ENCODE measurements around the gene PTTG1IP. TPM values are rescaled to one million over a fixed set of nuclear protein-coding genes. Genes with fewer than 3 reads are reported as not detected.

Gene PTTG1IP
- total RNA-seq, 3 donors from 2014 or later (not counting 1 experiment from before 2014, with no cell fraction given) = 96.8 to 144 (median 126) TPM

DNA sequence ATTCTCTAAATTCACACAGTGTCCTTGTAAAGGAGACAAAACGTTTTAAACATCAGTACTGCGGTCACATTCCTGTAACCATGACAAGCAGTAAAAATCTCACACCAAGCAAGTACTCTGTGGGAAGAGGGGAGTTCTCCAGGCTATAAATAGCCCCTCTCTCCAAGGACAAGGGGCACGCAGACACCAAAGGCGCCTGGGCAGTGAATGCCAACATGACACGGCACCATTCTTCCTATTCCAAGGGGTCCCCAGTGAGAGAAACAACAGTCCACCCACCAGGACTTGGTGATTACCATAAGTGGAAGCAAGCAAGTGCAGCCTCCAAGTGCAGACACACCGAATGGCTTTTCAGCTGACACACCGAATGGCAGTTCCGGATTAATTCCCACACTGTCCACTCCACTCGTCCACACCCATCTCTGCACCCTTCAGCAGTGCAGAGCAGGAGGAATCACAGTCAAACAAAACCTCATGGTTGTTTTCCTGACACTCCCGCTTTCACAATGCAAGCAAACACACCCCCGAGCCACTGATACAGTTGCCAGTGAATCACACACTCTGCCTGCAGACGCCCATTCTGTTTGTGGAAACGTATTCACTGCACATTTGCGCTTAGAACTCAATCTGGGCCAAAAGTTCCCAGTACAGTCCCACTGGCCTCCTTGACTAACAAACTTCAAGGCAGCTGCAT lies 1.8 kb downstream of the PTTG1IP start:
- Mint-ChIP-seq H3K27ac (peak overlapping the region; percentile 92 to 93), H3K4me3 (peak overlapping the region; percentile 94), H3K9me3 (no peaks in the 10 kb centered on the region), H3K36me3 (no peaks in the 10 kb centered on the region), H3K27me3 (ENCODE audit: low read depth in 2 of 2) (no peaks in the 10 kb centered on the region), H3K4me1 (peaks cover 65 to 69% of the 10 kb centered on the region in 2 donors)
- DNase-seq (peak in 1 of 2 donors; percentile 47), ATAC-seq (no peak)
- intact Hi-C loops (cut with micrococcal nuclease) = no loop called here
- no peak overlapping the region for H3K27ac ChIP-seq (ENCODE audit: low read length)
- WGBS (ENCODE audit: insufficient coverage) = 40% methylated on average over 12 of the region's 14 CpGs
- no peaks in the 10 kb centered on the region for H3K27me3 ChIP-seq (ENCODE audit: control insufficient read depth, insufficient read depth, low read length)
- H3K9me3 ChIP-seq (ENCODE audit: control insufficient read depth, insufficient read depth, low read length) = no peaks in the 10 kb centered on the region
- peaks cover 3% of the 10 kb centered on the region for H3K36me3 ChIP-seq (ENCODE audit: control insufficient read depth, insufficient read depth, low read length)
- TF ChIP-seq, protein P1, sequence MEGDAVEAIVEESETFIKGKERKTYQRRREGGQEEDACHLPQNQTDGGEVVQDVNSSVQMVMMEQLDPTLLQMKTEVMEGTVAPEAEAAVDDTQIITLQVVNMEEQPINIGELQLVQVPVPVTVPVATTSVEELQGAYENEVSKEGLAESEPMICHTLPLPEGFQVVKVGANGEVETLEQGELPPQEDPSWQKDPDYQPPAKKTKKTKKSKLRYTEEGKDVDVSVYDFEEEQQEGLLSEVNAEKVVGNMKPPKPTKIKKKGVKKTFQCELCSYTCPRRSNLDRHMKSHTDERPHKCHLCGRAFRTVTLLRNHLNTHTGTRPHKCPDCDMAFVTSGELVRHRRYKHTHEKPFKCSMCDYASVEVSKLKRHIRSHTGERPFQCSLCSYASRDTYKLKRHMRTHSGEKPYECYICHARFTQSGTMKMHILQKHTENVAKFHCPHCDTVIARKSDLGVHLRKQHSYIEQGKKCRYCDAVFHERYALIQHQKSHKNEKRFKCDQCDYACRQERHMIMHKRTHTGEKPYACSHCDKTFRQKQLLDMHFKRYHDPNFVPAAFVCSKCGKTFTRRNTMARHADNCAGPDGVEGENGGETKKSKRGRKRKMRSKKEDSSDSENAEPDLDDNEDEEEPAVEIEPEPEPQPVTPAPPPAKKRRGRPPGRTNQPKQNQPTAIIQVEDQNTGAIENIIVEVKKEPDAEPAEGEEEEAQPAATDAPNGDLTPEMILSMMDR (IDR thresholded peaks at IDR 0.05) = no peak
- H3K4me3 ChIP-seq (ENCODE audit: low read length) = peak overlapping the region; percentile 52
- H3K4me1 ChIP-seq (ENCODE audit: control insufficient read depth, insufficient read depth, low read length) = peaks cover 67% of the 10 kb centered on the region

DNA sequence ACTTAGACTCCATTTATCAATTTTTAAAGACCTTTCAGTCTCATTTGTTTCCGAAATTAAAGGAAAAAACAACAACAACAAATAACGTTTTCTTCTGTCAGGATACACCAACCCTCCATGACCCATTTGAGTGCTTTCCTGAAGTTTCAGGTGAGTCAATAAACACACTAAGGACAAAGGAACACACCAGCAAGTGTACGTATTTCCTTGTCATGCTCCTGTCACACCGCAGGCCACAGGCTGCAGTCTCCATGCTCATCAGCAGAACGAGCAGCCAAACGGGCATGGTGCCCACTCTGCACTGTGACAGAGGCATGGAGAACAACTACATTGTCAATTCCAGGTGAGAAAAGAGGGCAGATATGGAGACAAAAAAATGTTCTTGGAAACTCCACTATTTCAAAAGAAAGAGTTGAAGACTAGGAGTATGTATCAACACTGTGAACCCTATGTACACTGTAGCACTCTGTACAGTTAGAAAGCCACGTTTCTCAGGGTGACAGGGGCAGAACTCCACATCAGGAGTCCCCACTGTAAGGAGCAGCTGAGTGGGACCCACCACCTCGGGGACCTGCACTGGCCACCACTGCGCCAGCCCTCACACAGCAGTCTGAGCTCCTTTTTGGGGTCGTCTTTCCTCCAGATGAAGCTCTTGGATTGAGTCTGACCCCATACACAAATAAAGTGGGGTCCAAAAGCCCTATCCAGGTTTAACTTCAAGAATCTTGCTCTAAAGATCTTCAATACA lies 2.6 kb downstream of the PTTG1IP start:
- peak in 1 of 2 donors; percentile 62 for DNase-seq
- Mint-ChIP-seq H3K4me3 (peak overlapping the region; percentile 60), H3K9me3 (no peaks in the 10 kb centered on the region), H3K36me3 (no peaks in the 10 kb centered on the region), H3K4me1 (peaks cover 73 to 76% of the 10 kb centered on the region in 2 donors), H3K27ac (peak overlapping the region; percentile 92 to 93), H3K27me3 (ENCODE audit: low read depth in 2 of 2) (no peaks in the 10 kb centered on the region)
- TF ChIP-seq, protein P1 (IDR thresholded peaks at IDR 0.05) = no peak
- intact Hi-C loops (cut with micrococcal nuclease) = no loop called here
- H3K4me3 ChIP-seq (ENCODE audit: low read length) = no peak overlapping the region
- H3K36me3 ChIP-seq (ENCODE audit: control insufficient read depth, insufficient read depth, low read length) = peaks cover 3% of the 10 kb centered on the region
- H3K9me3 ChIP-seq (ENCODE audit: control insufficient read depth, insufficient read depth, low read length) = no peaks in the 10 kb centered on the region
- no peak for ATAC-seq
- peaks cover 72% of the 10 kb centered on the region for H3K4me1 ChIP-seq (ENCODE audit: control insufficient read depth, insufficient read depth, low read length)
- 67% methylated on average over 10 of the region's 10 CpGs for WGBS (ENCODE audit: insufficient coverage)
- no peaks in the 10 kb centered on the region for H3K27me3 ChIP-seq (ENCODE audit: control insufficient read depth, insufficient read depth, low read length)
- no peak overlapping the region for H3K27ac ChIP-seq (ENCODE audit: low read length)

DNA sequence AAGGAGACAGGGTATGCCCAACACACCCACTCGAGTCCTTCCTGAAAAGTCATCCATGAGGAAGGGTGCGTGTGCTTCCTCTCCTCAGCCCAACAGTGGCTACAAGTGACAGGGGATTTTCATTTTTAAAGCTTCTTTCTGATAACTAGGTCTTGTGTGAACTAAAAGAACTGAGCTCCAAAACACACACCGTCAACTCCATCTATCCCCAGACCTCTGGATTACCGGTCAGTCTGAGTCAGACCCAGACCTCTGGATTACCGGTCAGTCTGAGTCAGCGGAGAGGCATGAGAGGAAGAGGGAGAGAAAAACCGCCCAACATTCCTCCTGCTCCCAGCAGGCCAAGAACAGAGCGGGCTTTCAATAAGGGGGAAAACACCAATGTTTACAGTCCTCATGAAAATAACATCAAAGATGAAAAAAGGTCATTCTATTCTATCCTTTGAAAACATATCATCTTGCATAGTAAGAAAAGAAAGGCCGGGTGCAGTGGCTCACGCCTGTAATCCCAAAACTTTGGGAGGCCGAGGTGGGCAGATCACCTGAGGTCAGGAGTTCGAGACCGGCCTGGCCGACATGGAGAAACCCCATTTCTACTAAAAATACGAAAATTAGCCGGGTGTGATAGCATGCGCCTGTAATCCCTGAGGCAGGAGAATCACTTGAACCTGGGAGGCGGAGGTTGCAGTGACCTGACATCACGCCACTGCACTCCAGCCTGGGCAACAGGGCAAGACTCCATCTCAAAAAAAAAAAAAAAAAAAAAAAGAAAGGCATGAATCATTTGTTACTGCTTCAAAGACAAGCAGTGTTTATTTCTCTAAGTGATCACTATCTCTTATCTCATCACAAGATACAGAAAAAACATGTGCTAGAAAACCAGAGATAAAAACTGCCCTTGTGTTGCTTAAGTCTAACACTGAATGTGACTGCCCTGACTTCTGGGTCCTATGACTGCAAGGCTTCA lies 3.4 kb downstream of the PTTG1IP start:
- DNase-seq (peak in 1 of 2 donors; percentile 53), ATAC-seq (no peak)
- H3K9me3 Mint-ChIP-seq = no peaks in the 10 kb centered on the region
- intact Hi-C loops (cut with micrococcal nuclease) = no loop called here
- TF ChIP-seq, protein P1 (IDR thresholded peaks at IDR 0.05) = no peak
- peak overlapping the region; percentile 60 for H3K4me3 Mint-ChIP-seq
- H3K27me3 Mint-ChIP-seq (ENCODE audit: low read depth in 2 of 2) = no peaks in the 10 kb centered on the region
- no peak overlapping the region for H3K4me3 ChIP-seq (ENCODE audit: low read length)
- no peaks in the 10 kb centered on the region for H3K27me3 ChIP-seq (ENCODE audit: control insufficient read depth, insufficient read depth, low read length)
- peak overlapping the region; percentile 92 to 93 for H3K27ac Mint-ChIP-seq
- H3K36me3 ChIP-seq (ENCODE audit: control insufficient read depth, insufficient read depth, low read length) = peaks cover 4% of the 10 kb centered on the region
- peaks cover 76 to 77% of the 10 kb centered on the region in 2 donors for H3K4me1 Mint-ChIP-seq
- no peaks in the 10 kb centered on the region for H3K9me3 ChIP-seq (ENCODE audit: control insufficient read depth, insufficient read depth, low read length)
- no peaks in the 10 kb centered on the region for H3K36me3 Mint-ChIP-seq
- H3K27ac ChIP-seq (ENCODE audit: low read length) = no peak overlapping the region
- H3K4me1 ChIP-seq (ENCODE audit: control insufficient read depth, insufficient read depth, low read length) = peaks cover 74% of the 10 kb centered on the region
- 90% methylated on average over 18 of the region's 19 CpGs for whole genome bisulfite sequencing (ENCODE audit: insufficient coverage)

All from natural killer cell (primary cell).